Stimulated activated CD8-positive, alpha-beta memory T cell treated with anti-CD3 and anti-CD28 coated beads, Interleukin-7, amount 100 ng/mL, for 4 hours (primary cell): ENCODE results near the gene DNAH3.
A peak's percentile ranks its signal among the peaks of the same experiment; 100 is the strongest.
"Not testable (repeated sequence)": the region's sequence is repeated elsewhere in the genome, so short reads cannot be mapped to it uniquely, and the experiment has no call there.

ENCODE experiments used
- DNase-seq, 2 donors: peaks; one replicate each; pipeline ENCODE4 v3.0.0-alpha.2; 2020; ENCODE audit warnings: low read depth in 2 of 2

DNAH3 gene

DNA sequence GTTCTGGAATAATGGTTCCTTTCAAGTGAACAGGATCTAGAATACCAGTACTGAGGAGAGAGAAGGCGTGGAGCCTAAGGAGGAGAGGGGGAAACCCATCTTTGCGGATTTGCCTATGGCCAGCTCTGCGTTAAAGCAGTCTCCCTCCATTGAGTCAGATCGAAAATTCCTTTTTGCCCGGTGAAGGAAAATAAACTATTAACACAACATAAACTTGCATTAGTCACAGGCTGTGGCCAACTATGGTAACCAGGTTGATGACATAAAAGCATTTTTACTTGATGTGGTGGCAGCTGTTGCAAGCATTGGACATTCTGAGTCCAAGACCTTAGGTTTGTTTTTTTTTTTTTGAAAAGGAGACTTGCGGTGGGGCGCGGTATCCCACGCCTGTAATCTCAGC is 16.7 kb upstream of the DNAH3 start:
- DNase-seq = no peak

DNA sequence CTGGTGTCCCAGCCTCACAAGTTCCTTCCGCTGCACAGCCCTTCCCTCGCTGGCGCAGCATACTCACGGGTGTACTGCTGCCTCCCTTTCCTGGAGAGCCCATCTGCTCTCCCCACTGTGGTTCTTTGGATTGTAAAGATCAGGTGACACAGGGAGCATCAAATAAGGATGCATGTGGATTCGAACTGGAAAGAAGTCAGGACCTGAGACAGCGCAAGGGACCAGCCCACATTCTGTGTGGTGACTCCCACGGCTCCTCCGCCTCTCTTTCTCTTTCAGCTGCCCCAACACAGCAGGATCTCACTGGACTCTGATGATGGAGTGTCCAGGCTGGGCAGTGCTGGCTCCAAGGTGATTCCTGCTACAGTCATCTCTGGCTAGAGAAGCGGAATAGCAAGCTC is 15.9 kb upstream of the DNAH3 start:
- no peak for DNase-seq

DNA sequence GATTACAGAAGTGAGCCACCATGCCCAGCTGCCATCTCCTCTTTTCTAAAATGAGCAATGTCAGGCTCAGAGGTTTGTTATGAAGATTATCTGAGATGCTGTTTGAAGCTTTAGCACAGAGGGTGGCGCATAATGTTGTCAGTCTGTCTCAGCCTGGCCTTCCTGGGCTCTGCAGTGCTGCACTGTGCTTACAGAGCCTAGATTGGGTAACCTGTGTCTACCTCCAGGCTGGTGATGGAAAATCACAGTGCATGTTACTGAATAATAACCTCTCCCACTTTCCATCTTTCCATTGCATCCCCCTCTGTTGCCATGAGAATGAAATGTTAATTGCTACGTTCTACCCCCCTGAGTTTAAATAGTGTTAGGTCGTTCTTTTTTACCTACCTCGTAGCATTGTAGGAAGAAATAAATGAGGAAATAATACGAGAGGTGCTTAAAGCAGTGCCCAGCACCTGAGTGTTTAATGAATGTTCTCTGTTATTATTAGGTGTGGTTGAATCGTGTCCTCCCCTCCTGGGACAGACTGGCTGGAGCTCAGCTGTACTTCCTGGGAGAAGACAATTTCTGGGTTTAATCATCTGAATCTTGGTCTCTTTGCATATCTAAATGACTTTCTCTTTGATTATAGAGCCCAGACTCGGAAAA is 14.0 kb upstream of the DNAH3 start:
- no peak for DNase-seq

DNA sequence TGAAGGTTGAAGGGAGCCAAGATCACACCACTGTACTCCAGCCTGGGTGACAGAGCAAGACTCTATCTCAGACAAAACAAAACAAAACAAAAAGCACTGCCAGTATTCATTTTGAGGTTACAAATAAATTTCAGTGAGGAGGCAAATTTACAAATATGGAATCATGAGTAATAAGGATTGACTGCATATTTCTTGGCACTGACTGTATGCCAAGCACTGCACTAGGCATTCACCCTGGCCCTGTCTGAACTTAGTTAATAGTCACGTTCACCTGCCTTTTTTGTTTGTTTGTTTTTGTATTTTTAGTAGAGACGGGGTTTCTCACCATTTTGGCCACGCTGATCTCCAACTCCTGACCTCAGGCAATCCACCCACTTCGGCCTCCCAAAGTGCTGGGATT is 12.9 kb upstream of the DNAH3 start:
- no peak for DNase-seq

DNA sequence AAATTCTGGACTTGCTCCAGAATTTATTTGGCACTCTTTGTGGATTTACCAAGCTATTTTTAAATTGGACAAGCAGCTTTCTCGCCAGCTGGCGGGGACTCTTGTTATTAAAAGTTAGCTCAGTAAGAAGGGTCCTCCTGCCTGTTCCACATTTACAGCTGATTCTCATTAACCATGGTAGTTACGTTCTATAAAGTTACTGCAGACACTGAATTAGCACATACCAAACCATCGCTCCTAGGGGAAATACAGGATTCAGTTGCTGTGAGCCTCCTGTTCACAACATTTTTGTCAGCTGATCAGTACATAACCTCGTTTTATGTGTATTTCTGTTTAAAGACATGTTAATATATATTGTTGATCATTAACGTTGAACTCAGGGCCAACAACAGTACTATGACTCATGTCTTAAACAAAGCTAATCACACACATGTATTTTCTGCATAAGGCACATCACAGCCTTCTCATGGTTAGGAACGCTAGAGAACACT is 12.1 kb upstream of the DNAH3 start:
- DNase-seq = no peak

DNA sequence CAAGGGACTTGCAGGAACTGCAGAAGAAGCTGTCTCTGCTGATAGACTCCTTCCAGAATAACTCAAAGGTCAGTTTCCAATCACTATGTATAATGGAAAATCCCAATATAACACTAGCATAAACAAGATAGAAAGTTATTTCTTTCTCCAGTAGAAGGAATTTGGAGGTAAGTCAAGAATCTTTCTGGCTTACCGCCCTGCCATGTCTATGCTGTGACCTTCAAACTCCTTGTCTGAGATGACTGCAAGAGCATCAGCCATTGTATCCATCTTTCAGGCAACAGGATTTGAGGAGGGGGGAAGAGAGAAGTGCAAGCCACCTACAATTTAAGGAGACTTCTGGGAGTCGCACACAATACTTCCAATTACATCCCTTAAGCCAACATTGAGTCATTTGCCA is 10.6 kb upstream of the DNAH3 start:
- no peak for DNase-seq

DNA sequence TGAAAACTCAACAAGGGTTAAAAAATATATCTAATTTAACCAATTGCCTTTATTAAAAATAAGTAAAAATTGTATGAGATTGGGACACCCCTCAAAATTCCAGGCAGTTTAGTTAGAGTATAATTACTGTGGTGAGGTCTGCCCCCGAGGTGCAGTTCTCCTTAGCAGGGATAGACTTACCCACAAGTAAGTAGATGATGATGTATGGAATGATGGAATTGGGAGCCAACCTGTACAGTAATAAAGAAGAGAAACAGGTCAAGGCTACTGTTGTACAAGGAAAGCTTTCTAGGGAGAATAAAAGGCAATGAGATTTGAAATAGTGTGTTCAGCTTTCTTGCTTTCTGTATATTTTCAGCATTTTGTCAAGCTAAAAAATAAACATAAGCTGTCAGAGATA is 9.6 kb upstream of the DNAH3 start:
- no peak for DNase-seq

DNA sequence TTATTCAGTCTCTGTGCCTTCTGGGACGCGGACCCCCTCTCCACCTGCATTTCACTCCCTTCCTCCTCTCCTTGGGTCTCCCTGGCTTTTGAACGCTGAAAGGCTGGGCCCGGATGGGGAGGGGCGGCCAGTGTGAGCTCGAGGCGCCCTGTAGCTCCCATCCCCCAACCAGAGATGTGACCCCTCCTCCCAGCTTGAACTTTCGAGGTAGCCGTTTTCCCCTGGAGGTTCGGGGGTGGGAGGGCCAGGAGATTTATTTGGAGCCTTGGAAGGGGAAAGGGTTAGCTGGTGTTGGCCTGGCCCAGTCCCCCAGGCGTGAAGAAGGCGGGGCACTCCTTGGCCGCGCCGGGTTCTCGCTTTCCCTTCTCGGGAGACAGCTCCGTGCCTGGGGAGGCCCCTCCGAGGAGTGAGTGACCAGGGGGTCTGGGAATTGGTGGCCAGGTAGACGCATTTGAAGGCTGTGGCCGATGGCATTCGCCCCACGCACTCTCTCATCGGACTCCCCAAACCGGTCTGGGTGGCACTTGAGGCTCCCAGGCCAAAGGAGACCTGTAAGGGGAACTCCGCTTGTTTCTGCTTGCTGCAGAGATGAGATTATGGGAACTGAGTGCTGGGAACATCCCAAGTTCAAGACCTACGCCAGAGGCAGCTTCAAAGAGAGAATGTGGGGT is 8.8 kb upstream of the DNAH3 start:
- no peak for DNase-seq

DNA sequence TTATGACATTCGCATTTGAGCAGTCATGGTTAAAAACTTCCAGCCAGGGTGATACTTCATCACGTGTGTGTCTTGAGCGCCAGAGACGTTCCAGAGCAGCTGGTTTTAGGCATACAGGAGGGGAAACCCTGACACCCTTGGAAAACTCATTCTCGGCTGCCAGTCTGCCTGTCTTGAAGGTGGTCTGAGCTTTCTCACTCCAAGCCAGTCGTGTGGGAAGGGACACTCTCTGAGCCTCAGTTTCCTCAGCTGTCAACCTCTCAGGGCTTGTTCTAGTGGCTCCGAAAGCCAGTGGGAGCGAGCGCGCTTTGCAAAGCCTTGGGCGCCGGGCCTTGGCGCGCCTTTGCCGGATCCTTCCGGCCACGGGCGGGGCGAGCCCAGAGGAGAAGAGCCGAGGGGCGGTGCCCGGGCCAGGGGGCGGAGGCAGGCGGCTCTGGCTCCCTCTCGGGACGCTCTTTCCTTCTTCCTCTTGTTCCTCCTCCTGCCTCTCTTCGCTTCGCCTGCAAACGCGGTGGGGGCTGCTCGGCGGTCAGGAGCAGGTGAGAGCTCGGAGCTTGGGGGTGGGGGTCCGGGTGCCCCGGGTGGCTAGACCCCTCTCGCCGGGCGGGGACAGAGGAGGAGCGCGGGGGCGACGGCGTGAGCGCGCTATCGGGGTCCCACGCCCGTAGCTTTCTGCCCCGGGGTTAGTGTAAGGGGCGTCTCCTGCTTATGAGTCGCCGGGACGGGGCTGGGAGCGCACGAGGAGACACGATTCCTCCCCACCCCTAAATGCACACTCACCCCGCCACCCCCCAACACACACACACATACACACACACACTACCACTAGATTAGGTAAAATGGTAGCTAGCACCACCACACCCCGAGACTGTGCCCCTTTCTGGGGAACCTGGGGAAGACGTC is 7.8 kb upstream of the DNAH3 start, which contains the start of gene LDAF1:
Gene LDAF1, plus strand, starts transcription at position 467 of the 903 bp plus-strand sequence. CDS start 2,509 bp downstream, outside the sequence.
- DNase-seq = peak; percentile 33 to 72

DNA sequence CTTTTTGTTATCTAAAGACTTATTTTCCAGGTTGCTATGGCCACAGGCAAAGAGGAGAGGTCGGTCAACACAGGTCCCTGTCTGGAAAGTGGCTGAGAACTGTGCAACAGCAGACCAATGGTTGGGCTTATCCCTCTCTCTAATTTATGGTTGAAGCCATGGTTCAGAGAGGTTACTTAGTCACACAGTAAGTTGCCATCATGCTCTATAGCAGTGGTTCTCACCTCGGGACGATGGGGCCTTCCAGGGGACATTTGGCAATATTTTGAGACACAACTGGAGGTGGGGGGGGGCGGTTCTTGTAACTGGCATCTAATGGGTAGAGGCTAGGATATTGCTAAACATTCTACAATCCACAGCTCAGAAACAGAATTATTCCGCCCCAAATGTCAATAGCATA is 7.0 kb upstream of the DNAH3 start:
- DNase-seq = no peak

DNA sequence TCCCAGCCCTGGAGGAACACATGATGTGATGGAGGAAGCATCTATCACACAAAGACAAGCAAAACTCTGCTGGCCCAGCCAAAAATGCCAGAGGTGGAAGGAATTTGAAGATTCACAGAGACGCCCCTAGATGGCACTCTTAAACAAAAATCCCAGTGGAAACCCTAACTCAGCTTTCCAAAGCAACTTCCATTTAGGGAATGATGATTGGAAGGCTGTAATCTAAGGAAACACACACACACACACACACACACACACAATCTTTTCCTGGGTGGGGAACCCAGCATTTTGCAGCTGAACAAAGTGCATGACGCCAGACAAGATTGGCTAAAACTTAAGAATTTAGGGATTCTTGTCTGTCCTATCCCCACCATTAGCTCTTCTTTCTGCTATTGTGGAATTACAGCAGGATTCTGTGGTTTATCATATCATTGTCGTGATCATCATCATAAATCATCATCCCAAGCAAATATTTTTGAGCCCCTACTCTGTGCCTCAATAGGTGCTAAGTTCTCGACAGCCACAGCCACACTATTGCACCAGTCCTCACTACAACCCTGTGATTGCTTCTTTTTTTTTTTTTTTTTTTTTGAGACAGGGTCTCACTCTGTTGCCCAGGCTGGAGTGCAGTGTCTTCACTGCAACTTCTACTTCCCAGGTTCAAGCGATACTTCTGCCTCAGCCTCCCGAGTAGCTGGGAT is 6.3 kb upstream of the DNAH3 start:
- no peak for DNase-seq

DNA sequence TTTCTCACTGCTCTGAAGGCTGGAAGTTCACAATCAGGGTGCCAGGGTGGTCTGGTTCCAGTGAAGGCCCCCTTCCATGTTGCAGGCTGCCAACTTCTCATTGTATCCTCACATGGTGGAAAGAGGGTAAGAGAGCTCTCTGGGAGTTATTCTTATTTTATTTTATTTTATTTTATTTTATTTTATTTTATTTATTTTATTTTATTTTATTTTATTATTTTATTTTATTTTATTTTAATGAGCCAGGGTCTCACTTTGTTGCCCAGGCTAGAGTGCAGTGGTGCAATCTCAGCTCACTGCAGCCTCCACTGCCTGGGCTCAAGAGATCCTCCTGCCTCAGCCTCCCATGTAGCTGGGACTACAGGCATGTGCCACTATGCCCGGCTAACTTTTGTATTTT is 5.4 kb upstream of the DNAH3 start:
- not testable (repeated sequence) for DNase-seq

DNA sequence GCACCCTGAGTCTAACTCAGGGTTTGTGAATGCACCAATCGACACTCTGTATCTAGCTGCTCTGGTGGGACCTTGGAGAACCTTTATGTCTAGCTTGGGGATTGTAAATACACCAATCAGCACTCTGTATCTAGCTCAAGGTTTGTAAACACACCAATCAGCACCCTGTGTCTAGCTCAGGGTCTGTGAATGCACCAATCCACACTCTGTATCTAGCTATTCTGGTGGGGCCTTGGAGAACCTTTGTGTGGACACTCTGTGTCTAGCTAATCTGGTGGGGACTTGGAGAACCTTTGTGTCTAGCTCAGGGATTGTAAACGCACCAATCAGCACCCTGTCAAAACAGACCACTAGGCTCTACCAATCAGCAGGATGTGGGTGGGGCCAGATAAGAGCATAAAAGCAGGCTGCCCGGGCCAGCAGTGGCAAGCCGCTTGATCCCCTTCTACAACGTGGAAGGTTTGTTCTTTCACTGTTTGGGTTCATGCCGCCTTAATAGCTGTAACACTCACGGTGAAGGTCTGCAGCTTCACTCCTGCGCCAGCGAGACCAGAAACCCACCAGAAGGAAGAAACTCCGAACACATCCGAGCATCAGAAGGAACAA is 2.6 kb upstream of the DNAH3 start:
- DNase-seq = not testable (repeated sequence)

DNA sequence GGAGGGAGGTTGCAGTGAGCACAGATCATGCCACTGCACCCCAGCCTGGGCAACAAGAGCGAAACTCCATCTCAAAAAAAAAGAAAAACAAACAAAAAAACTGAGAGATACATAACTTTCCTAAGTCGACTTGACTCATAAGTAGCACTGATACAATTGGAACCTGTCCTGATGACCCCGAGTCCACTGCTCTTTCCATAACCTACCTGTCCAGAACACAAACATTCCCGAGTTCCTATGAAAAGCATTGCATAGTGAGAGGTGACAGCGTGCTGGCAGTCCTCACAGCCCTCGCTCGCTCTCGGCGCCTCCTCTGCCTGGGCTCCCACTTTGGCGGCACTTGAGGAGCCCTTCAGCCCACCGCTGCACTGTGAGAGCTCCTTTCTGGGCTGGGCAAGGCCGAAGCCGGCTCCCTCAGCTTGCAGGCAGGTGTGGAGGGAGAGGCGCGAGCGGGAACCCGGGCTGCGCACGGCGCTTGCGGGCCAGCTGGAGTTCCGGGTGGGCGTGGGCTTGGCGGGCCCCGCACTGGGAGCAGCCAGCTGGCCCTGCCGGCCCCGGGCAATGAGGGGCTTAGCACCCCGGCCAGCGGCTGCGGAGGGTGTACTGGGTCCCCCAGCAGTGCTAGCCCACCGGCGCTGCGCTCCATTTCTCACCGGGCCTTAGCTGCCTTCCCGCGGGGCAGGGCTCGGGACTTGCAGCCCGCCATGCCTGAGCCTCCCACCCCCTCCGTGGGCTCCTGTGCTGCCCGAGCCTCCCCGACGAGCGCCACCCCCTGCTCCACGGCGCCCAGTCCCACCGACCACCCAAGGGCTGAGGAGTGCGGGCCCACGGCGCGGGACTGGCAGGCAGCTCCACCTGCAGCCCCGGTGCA is 1.7 kb upstream of the DNAH3 start:
- not testable (repeated sequence) for DNase-seq

DNA sequence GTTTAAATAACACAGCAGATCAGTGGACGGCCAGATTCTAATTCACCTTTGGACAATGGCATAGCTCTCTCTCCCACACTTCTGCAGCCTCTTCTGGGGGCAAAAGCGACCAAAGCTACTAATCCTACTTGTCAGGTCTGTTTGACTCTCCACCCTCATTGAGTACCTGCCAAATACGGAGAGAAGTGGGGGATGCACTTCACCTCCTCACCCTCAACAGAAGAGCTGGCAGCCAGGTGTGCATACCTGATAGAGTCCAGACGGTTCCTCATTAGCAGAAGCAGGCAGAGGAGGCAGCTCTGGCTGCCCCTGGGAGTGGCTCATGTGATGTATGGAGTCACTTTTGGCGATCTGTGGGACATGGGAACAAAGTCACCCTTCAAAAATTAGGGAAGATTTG is 4.9 kb downstream of the DNAH3 start:
- DNase-seq = no peak

DNA sequence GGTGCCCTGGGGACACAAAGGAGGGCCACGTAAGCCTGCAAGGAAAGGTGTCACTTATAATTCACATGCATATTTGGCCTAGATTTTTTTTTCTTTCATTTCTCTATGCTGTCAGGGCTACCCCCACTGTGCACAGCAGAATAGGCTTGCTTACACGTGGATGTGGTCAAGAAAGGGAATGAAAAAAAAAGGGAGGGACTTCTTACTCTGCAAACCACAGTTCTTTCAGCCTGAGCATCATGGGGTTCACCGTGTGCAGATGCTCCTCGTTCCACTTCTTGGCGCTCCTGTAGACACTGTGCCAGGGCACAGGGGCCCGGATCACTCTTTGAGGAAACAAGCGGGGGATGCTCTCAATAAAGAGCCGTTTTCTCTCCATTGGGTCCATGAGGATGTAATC is 16.6 kb downstream of the DNAH3 start:
- no peak for DNase-seq

DNA sequence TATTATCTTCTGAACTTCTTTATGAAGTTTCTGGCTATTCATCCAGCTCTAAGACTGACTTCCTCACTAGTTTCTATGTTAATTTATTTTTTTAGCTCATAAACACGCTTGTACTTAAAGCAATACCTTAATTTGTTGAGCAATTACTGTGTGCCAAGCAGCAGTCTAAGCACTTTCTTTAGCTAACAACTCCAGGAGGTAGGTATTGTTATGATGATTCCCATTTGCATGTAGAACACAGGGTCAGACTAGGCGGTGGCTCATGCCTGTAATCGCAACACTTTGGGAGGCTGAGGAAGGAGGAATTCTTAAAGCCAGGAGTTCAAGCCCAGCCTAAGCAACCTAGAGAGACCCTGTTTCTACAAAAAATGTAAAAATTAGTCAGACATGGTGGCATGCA is 19.8 kb downstream of the DNAH3 start:
- DNase-seq = no peak

DNA sequence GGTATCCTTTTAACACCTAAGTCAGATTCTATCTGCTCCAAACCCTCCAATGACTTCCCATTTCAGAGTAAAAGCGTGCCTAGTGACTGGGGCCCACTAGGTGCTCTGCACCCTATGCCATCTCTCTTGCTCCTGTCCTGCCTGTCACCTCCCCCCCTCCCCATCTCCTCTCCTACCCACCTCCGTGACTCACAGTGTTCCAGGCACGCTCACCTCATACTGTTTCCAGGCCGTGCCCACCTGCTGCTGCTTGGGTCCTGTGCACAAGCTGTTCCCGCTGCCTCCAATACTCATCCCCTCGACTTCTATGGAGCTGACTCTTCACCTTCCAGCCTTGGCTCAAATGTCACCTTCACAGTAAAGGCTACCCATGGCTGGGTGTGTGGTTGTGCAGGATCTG is 21.7 kb downstream of the DNAH3 start:
- no peak for DNase-seq

DNA sequence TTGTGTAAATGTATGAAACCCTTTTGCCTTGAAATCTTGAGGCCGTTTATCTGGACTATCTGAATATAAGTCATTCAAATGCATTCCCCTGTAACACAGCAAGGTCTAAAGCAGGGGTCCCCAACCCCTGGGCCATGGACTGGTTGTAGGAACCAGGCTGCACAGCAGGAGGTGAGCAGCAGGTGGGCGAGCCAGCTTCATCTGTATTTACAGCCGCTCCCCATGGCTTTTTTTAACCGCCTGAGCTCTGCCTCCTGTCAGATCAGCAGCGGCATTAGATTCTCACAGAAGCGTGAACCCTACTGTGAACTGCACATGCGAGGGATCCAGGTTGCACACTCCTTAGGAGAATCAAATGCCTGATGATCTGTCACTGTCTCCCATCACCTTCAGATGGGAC is 24.1 kb downstream of the DNAH3 start:
- DNase-seq = no peak

DNA sequence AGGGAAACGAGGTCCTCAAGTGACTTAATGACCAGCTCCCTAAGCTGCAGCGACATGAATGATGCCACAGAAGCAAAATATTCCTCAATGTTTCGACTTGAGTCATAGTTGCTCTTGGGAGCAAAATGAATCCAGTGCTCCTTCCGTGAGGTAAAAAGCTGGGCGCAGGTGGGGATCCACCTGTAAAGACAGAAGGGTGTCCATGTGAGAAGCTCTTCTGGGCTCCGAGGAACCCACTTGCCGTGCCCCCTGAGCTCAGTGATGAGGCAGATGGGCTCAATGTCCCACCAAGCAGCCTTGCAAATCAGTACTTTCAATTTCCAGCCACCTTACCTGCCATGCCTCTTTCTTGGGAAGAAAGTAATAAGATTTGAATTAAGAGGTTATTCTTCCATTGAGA is 25.5 kb downstream of the DNAH3 start:
- no peak for DNase-seq
